Activated CD4-positive, alpha-beta T cell treated with anti-CD3 and anti-CD28 coated beads, Interleukin-2, Interleukin-4, amounts not matched to agents 100 ng/mL and 50 ng/mL, durations not matched to agents 16 hours and 8 hours (primary cell): ENCODE measurements around the gene MYO18A.

Experiments used
- DNase-seq: peaks from one replicate; pipeline ENCODE4 v3.0.0-alpha.2; 2020; ENCODE audit warnings: low spot score

MYO18A gene

GRCh38 chr17:29125651-29126050, 54.5 kb downstream of the MYO18A start:
- no peak for DNase-seq

- DNase-seq: no peak
Measured at GRCh38 chr17:29124925-29125273, 55.3 kb downstream of the MYO18A start.

- peak; percentile 61 for DNase-seq
Measured at GRCh38 chr17:29124135-29124924, 55.9 kb downstream of the MYO18A start.

- DNase-seq: no peak
Measured at GRCh38 chr17:29123111-29123510, 57.1 kb downstream of the MYO18A start.

- no peak for DNase-seq
Measured at GRCh38 chr17:29121442-29121841, 58.8 kb downstream of the MYO18A start.

GRCh38 chr17:29120433-29120832, 59.8 kb downstream of the MYO18A start:
- no peak for DNase-seq

- DNase-seq: no peak
Measured at GRCh38 chr17:29119265-29119664, 60.9 kb downstream of the MYO18A start.

GRCh38 chr17:29116804-29117753, 63.1 kb downstream of the MYO18A start:
- peak; percentile 77 for DNase-seq

- peak; percentile 62 for DNase-seq
Measured at GRCh38 chr17:29115961-29116803, 64.0 kb downstream of the MYO18A start.

- no peak for DNase-seq
Measured at GRCh38 chr17:29115435-29115834, 64.8 kb downstream of the MYO18A start.

- no peak for DNase-seq
Measured at GRCh38 chr17:29114141-29114540, 66.1 kb downstream of the MYO18A start.

- no peak for DNase-seq
Measured at GRCh38 chr17:29113334-29113733, 66.9 kb downstream of the MYO18A start.

- DNase-seq: no peak
Measured at GRCh38 chr17:29112771-29113295, 67.4 kb downstream of the MYO18A start.

- DNase-seq: peak; percentile 70
Measured at GRCh38 chr17:29111816-29112499, 68.2 kb downstream of the MYO18A start.

- no peak for DNase-seq
Measured at GRCh38 chr17:29110372-29110757, 69.8 kb downstream of the MYO18A start.

- no peak for DNase-seq
Measured at GRCh38 chr17:29109477-29110371, 70.5 kb downstream of the MYO18A start.

- no peak for DNase-seq
Measured at GRCh38 chr17:29108823-29109476, 71.2 kb downstream of the MYO18A start.

- no peak for DNase-seq
Measured at GRCh38 chr17:29107933-29108822, 72.0 kb downstream of the MYO18A start.

- no peak for DNase-seq
Measured at GRCh38 chr17:29107084-29107483, 73.1 kb downstream of the MYO18A start.
